ENCODE data around the gene TM7SF2. TPM values are rescaled to one million over a fixed set of nuclear protein-coding genes. Genes with fewer than 3 reads are reported as not detected.
A peak's percentile ranks its signal among the peaks of the same experiment; 100 is the strongest.

The TM7SF2 gene
- total and polyA plus RNA-seq, 2 donors from 2014 or later, result 20.9 to 88.2 TPM

DNA sequence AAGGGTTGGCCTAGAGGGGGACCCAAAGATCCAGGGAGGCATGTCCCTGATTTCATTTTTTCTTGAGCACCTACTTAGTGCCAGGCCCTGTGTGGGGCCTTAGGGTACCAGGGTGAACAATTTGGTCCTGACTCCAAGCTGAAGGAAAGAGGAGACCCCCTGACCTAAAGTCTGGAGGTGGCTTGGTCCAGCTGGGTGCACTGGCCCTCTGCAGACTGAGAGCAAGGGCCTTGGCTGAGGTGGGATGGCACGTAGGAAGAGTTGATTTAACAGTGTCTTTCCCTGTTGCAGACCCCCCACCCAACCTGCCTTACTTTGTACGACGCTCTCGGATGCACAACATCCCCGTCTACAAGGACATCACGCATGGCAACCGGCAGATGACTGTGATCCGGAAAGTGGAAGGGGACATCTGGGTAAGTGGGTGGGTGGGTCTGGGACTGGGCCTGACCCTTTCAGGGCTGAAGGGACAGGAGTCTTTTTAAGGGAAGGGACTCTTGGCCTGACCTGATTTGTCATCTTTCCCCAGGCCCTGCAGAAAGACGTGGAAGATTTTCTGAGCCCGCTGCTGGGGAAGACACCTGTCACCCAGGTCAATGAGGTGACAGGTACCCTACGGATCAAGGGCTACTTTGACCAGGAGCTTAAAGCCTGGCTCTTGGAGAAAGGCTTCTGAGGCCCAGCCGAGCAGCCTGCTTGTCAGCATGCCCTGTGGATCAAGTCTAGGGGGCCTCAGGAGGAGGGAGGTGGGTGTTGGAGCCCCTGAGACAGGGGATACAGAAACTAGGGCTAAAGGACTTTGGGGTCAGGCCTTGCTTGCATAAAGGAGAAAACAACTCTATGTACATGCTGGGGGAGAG is 13.8 kb downstream of the TM7SF2 start:
- peak in 1 of 5 donors; percentile 4 for DNase-seq
- TF ChIP-seq, protein P1, sequence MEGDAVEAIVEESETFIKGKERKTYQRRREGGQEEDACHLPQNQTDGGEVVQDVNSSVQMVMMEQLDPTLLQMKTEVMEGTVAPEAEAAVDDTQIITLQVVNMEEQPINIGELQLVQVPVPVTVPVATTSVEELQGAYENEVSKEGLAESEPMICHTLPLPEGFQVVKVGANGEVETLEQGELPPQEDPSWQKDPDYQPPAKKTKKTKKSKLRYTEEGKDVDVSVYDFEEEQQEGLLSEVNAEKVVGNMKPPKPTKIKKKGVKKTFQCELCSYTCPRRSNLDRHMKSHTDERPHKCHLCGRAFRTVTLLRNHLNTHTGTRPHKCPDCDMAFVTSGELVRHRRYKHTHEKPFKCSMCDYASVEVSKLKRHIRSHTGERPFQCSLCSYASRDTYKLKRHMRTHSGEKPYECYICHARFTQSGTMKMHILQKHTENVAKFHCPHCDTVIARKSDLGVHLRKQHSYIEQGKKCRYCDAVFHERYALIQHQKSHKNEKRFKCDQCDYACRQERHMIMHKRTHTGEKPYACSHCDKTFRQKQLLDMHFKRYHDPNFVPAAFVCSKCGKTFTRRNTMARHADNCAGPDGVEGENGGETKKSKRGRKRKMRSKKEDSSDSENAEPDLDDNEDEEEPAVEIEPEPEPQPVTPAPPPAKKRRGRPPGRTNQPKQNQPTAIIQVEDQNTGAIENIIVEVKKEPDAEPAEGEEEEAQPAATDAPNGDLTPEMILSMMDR (IDR thresholded peaks at IDR 0.05; ENCODE audit: borderline replicate concordance, extremely low read depth, insufficient read depth), result no peak
- no peak overlapping the region for H3K27ac ChIP-seq (ENCODE audit: low read depth in 2 of 2, low read length in 2 of 2)
- H3K4me3 ChIP-seq (ENCODE audit: low read length in 3 of 3), result no peak overlapping the region
- no peaks in the 10 kb centered on the region for H3K27me3 ChIP-seq (ENCODE audit: control insufficient read depth, insufficient read depth, low read length)
- peaks cover 7 to 63% (median 25%) of the 10 kb centered on the region in 3 donors for H3K36me3 ChIP-seq (ENCODE audit: control insufficient read depth in 2 of 3, insufficient read depth in 3 of 3, low read length in 3 of 3)
- no peak overlapping the region for H3K9ac ChIP-seq (ENCODE audit: low read length in 3 of 3)
- no peaks in the 10 kb centered on the region for H3K9me3 ChIP-seq (ENCODE audit: control insufficient read depth in 2 of 3, insufficient read depth in 1 of 3, low read length in 3 of 3)
- intact Hi-C loops (cut with DNase I), result no loop called here
- FAIRE-seq, result no peak
- peaks cover 2 to 13% (median 11%) of the 10 kb centered on the region in 3 donors for H3K4me1 ChIP-seq (ENCODE audit: control insufficient read depth in 2 of 3, insufficient read depth in 2 of 3, low read depth in 1 of 3, low read length in 3 of 3)

DNA sequence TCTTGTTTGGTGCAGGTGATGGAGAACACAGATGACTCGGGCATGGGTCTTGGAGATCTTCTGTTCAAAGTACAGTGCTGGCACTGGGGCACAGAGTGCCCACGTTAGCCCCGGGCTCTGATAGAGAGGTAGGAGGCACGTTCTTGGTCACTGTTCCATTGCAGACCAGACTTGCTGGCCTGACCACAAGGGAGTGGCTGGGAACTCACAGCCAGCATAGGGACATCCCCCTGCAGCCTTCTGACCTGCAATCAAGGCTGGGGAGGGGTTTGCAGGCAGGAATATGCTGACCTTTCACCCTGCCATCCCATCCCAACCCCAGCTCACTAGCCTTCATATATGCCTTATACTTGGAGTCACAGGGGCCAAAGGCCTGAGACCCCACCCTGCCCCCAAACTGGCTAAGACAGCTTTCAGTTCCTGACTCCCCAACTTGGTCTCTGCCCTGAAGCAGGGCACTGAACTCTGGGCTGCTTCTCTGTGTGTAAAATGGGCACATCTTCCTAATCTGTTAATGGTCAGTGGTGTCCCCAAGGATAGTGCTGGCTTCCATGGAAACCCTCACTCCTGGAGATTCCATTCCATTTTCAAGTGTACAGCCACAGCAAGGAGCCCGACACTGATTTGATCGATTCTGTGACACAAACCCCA is 15.1 kb downstream of the TM7SF2 start:
- Histone ChIP-seq H3K4me1 (ENCODE audit: control insufficient read depth in 2 of 3, insufficient read depth in 2 of 3, low read depth in 1 of 3, low read length in 3 of 3) (peaks cover 0 to 7% (median 3%) of the 10 kb centered on the region in 3 donors), H3K9me3 (ENCODE audit: control insufficient read depth in 2 of 3, insufficient read depth in 1 of 3, low read length in 3 of 3) (no peaks in the 10 kb centered on the region), H3K9ac (ENCODE audit: low read length in 3 of 3) (no peak overlapping the region), H3K27ac (ENCODE audit: low read depth in 2 of 2, low read length in 2 of 2) (no peak overlapping the region), H3K27me3 (ENCODE audit: control insufficient read depth, insufficient read depth, low read length) (no peaks in the 10 kb centered on the region), H3K4me3 (ENCODE audit: low read length in 3 of 3) (no peak overlapping the region), H3K36me3 (ENCODE audit: control insufficient read depth in 2 of 3, insufficient read depth in 3 of 3, low read length in 3 of 3) (peaks cover 5 to 68% (median 29%) of the 10 kb centered on the region in 3 donors)
- no peak for FAIRE-seq
- intact Hi-C loops (cut with DNase I), result no loop called here
- DNase-seq, result peak in 2 of 5 donors; percentile 1 to 33
- TF ChIP-seq, protein P1 (IDR thresholded peaks at IDR 0.05; ENCODE audit: borderline replicate concordance, extremely low read depth, insufficient read depth), result no peak

DNA sequence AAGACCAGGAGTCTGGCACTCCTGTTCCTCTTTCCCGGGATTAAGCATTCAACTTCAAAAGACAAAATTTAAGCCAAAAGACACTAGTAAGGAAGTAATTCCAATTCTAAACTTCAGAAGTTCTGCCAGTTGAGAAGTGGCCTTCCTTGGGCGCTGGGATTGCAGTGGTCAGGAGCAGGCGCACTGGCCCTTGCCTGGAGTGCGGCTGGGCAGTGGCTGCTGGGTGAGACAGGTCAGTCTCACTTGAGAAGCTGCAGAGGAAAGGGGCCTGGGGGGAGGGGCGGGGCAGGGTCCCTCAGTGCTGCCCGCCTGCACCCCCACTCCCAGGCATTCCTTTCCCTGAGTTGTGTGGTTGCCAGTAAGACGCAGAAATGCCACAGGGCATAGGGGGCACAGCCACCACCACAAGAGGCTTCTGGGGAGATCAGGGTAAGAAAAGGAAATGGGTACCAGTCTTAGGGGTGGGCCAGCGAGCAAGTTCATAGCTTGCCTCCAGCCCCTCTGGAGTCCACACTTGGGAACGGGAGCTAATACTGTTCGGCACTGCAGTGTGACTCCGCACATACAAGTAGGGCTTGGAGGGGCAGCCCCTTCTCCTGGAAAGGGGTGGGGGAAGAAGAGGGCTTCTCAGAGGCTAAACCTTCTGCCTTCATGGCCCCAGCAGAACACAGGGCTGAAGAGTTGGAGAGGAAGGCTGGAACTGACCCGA is 16.0 kb downstream of the TM7SF2 start:
- Histone ChIP-seq H3K9ac (ENCODE audit: low read length in 3 of 3) (no peak overlapping the region), H3K9me3 (ENCODE audit: control insufficient read depth in 2 of 3, insufficient read depth in 1 of 3, low read length in 3 of 3) (no peaks in the 10 kb centered on the region), H3K4me3 (ENCODE audit: low read length in 3 of 3) (no peak overlapping the region), H3K36me3 (ENCODE audit: control insufficient read depth in 2 of 3, insufficient read depth in 3 of 3, low read length in 3 of 3) (peaks cover 5 to 76% (median 29%) of the 10 kb centered on the region in 3 donors), H3K27ac (ENCODE audit: low read depth in 2 of 2, low read length in 2 of 2) (no peak overlapping the region), H3K27me3 (ENCODE audit: control insufficient read depth, insufficient read depth, low read length) (no peaks in the 10 kb centered on the region), H3K4me1 (ENCODE audit: control insufficient read depth in 2 of 3, insufficient read depth in 2 of 3, low read depth in 1 of 3, low read length in 3 of 3) (peaks cover 0 to 9% (median 5%) of the 10 kb centered on the region in 3 donors)
- intact Hi-C loops (cut with DNase I), result no loop called here
- DNase-seq, result peak in 2 of 5 donors; percentile 7 to 35
- TF ChIP-seq, protein P1 (IDR thresholded peaks at IDR 0.05; ENCODE audit: borderline replicate concordance, extremely low read depth, insufficient read depth), result no peak
- no peak for FAIRE-seq
